MV-4-11 (cell line): ENCODE results near the gene ATP8A2.
"Not testable (repeated sequence)": the region's sequence is repeated elsewhere in the genome, so short reads cannot be mapped to it uniquely, and the experiment has no call there.

Experiments
- DNase-seq: peaks from one replicate; lab custom pipeline; 2025; lab: John Stamatoyannopoulos, UW

ATP8A2 gene

DNA sequence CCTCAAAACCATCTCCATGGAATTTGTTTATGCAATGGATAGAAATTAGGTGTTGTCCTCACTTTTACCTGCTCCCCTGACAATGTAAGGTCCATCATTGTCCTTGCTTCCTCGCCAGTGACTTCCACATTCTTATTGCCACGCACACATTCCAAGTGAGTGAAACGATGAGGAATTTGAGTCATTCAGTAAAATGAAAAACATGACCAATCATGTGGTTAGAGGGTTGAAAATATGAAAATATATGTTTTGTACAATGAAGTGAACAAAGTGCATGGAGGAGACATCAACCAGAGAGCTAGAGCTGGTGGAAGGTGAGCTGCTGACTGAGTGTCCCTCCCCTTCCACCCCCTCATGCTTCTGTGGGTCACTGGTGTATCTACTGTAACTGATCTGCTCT, 91.7 kb downstream of the ATP8A2 start:
- DNase-seq = no peak

DNA sequence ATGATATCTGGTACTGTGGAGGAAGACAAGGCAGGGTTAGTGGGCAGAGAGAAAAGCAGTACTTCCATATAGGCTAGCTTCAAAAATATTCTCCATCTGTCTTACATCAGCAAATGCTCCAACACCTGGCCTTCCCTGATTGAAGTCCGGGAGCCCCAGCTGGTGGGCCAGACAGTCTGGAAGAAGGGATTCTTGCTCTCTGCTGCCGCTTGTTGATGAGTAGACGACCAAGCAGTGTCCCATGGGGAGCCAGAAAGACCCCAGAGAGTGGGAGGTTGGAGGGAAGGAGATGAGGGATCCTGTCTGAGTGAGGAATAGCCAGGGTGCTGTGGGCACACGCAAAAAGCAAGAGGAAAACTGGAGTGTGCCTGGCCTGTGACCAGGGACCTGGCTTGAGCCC, 95.1 kb downstream of the ATP8A2 start:
- DNase-seq = no peak

DNA sequence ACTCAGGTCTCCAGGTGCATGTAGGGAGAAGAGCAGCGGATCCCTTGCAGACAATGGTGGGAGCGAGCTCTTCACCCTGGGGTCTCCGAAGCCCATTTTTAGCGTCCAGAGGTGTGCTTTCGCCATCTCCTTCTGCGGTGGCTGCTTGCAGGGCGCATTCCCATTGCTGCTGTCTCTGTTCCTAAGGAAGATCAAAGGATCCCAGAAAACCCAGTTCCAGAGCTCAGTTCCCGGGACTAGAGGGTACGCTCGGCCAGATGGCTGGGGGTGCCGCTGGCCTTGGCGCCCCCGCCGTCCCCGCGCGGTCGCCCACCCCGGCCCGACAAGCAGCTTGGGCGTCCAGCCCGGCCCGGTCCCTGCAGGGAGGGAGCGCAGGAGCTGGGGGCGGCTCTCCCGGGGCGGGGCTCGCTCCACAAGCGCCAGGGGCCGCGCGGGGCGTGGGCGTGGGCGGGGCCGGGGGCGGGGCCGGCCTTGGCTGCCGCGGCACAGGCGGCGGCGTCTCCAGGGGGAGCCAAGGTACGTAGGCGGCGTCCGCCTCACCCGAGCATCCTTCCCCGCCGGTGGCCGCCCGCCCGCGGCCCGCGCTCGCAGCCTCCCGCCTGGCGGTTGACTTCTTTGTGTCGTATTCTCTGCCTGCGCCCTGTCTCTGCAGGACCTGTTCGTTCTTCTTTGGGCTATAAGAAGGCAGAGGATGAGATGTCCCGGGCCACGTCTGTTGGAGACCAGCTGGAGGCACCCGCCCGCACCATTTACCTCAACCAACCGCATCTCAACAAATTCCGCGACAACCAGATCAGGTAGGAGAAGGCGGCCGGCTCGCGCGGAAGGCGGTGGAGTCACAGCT, 96.8 kb downstream of the ATP8A2 start:
- DNase-seq = no peak

DNA sequence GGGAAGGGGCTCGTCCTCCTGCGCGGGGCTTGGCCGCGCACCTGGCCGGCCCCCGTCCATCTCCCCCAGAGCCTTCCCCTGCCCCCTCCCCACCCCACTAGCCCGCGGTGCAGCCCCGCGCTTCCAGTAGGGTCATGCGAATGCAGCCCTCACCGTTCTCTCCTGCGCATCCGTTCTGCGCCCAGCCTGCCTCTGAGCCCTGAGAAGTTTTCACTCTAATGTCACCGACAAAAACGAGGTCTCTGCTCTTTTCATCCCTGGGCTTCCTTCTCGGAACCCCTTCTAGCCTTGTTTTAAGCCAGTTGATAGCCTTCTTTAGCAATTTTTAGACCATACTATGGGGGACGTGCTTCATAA, 97.4 kb downstream of the ATP8A2 start:
- no peak for DNase-seq

DNA sequence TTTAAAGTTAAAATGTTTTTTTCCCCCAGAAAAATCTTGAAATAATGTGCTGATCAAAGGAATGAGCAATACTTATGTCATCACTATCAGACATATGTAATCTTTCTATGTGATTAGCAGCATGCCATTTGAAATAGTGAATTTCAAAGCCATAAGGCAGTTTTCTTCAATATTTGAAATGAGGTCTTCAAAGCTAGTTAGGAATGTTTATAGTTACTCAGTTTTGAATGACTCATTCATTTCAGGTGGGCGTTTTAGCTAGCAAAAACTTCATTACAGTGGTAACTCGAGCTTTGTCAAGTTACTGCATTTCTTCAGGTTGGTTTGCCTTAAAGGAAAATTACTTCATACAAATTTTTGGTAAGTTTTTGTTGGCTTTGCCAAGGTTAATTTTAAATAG, 102.1 kb downstream of the ATP8A2 start:
- no peak for DNase-seq

DNA sequence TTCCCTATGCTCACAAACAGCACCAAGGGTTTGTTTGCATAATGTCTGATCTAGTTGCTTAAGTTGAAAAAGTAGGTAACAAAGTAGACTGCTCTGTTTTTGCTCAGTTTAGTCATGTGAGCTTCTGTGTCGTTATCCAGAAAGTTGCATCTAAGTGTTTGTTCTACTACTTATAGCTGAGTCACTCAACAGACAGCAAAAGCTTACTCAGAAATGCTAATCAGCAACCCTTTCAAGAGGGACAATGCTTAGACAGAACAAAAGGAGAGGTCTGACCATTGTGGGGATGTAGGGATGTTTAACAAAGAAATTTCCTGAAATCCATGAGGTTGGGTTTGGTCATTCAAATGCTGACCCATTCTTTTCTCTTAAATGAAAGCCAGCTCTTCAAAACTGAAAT, 106.4 kb downstream of the ATP8A2 start:
- DNase-seq = no peak

DNA sequence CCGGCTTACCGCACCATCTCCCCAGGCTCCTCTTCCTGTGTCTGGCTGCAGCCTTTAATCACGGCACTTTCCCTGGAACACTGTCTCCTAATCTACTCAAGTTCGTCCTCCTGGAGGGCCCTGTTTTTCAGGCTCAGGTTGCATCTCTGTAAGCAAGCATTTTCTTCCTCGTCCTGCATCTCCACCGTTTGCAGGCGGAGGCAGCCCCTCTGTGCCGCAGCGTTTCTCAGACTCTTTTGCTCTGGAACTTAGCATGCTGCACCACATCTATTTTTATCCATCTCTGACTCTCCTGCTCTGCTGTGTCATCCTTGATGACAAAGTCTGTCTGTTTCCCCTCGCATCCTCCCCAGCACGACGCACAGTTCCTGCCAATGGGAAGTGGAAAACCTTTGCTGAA, 117.5 kb downstream of the ATP8A2 start:
- no peak for DNase-seq

DNA sequence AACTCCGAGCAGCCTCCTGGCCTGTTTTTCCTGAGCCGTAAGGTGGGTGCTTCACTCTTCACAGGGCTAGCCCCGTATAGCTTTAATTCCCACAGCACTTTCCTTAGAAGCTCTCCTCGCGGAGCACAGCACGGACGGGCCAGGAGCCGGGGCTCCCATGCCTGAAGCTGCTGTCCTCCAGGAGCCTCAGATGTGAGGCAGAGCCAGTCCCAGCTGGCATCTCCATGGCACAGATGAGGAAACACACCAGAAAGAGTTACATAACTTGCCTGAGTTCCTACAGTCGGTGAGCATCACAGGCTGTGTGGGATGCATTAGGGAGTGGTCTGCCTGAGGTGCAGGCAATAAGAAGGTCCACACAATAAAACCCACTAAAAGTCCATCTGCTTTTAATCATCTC, 118.5 kb downstream of the ATP8A2 start:
- DNase-seq = no peak

DNA sequence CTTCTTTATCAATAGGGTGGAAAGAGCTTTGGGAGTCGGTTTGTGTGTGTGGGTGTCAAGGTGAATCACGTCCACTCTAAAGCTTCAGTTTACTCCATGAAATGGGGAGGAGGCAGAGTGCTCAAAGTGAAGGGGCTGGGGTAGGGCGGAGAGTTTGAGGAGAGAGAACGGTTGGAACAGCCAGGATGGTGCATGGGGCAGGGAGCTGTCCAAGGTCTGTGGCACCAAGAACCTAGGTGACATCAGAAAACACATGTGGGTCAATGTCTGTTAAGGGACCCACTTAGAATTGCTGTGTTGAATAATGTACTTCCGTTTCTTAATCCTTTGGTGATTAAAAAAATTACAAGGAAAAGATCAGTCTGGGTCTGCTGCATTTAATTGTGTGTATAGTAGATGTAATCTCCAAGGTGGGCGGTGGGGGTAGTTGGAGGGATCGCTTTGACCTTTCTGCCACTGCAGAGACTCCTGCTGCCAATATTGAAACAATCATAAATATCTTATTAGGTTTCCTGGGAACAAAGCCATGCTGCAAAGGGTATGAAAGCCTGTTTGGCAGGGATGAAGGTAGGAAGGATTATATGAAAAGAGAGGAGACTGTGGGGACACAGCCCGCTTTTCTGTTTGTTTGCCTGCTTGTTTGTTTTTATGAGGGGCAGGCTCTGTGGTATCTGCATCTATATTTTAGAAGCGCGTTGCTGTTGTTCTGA, 122.3 kb downstream of the ATP8A2 start:
- DNase-seq = no peak

DNA sequence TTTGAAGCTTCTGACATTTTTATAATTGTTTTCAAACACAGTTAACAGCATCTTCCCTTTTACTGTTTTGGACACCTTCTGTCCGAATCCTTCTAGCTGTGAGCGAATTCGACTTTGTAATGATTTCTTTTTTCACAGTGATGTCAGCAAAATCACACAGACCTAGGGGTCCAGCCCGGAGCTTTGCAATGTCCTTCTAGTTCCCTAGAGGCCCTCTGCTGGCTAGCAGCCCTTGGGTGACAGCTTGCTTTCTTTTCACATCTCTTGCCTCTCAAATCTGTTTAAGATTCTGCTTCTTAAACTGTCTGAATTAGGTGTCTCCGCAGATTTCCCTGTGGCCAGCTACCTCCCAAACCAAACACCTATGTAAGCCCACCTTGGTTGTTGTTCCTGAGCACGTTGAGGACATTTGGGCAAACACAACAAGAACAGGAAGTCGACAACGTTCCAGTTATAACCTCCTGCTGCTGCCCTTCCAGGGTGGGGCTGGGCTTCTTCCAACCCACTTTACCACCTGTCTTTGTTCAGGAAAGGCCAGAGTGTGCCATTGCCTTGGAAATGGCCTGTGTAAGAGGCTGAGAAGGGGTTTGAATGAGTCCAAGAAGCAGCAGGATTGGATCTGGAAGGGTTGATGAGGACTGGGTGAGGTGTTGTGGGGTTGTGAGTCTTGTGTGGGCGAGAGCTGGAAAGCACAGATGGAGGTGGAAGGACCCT, 123.1 kb downstream of the ATP8A2 start:
- DNase-seq = no peak

DNA sequence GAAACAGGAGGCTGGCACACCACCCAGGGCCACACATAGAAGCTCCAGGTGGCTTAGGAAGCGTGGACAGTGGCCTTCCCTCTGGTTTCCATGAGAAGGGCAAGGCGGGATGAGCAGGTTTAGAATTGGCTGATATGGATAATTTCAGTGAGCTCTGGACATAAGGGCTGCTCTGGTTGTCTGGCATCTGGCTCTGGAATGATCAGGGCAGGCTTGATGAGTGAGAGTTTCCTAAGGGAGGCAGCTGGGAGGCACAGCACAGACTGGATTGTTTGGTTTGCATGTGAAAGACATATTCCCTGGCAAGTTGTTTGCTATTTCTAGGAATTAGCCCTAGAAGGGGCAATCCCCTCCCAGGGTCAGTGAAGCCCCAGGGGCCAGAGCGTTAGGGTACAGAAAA, 129.5 kb downstream of the ATP8A2 start:
- DNase-seq = no peak

DNA sequence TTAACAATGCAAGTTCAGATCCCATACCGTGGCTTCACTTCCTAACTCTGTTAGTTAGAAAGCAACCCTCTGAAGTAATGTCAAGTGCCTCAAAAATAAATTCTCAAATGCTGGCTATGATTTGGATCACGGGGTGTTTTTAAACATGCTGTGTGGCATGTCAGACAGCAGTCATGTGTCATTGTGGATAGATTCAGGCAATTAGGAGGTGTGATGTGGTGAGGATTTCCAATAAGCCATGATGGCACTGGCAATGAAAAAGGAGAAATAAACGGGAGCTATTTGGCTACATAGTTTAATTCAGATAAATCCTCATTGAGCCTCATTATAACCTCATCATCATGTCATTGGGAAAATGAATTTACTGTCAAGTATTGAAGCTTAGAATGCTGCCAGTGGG, 130.3 kb downstream of the ATP8A2 start:
- DNase-seq = no peak

DNA sequence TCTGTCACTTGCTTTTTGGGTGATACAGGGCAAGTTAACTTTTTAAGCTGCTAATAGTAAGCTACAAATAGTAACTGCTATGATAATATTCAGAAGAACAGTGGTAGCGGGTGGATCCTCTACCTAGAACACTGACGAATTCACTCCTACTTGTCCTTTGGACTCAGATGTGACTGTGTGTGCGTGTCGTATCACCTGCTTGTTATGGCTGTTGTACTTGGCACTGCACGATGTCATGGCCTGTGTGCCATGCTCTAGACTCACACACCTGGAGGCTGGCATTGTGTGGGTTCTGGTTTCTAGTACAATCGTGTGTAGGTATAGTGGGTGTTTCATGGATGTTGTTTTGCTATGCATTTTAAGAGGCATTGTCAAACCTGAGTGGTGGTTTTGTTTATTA, 130.8 kb downstream of the ATP8A2 start:
- no peak for DNase-seq

DNA sequence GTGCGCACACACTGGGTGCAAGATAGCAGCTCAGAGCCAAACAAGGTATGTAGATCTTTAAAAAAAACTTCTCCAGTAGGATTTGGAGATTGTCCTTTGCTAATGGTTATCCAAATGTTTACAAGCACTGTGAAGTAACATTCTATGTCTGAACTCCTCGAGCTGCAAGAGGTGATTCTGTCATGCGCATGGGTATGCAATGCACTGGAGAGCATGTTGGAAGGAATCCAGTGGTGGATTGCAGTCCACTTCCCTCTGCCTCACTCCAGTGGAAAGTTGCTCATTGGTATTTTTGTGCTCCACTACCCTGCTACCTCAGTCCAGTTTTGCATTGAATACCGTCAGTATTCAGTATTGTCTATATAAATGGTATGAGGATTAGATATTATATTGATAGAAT, 132.1 kb downstream of the ATP8A2 start:
- no peak for DNase-seq

DNA sequence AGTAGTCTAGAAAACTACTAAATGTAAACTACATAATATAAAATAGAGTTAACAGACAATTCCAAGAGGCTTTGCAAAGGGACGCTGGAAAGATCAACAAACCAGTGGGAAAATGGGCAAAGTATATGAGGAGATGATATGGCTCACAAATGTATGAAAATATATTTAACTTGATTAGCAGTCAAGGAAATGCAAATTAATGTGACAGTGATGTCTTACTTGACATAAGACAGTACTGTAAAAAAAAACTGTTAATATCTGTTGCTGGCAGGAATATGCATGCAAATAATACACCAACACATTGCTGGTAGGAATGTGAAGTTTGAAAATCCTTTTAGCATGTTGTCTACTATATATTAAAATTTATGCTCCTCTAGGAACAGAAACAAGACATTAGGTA, 136.1 kb downstream of the ATP8A2 start:
- no peak for DNase-seq

DNA sequence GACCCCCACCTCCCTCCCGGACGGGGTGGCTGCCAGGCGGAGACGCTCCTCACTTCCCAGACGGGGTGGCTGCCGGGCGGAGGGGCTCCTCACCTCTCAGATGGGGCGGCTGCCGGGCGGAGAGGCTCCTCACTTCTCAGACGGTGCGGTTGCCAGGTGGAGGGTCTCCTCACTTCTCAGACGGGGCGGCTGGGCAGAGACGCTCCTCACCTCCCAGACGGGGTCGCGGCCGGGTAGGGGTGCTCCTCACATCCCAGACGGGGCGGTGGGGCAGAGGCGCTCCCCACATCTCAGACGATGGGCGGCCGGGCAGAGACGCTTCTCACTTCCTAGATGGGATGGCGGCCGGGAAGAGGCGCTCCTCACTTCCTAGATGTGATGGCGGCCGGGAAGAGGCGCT, 141.3 kb downstream of the ATP8A2 start:
- not testable (repeated sequence) for DNase-seq

DNA sequence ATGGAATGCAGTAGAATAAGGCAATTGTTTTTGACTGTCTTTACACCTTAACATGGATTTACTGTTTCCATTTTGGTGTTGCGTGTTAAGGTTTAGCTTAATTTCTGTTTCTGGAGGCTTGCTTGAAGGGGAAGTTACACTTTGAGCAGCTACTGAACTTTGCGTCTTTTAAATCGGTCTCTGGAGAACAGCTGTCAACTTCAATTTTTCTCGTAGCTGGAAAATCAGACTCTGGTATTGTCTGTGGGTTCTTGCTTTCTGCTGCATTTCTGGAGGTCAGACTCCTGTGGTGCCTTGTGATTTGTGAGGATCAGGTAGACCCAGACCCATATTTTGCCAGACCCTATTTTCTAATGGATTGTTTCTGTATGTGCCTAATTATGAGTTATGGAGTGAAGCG, 146.7 kb downstream of the ATP8A2 start:
- DNase-seq = no peak

DNA sequence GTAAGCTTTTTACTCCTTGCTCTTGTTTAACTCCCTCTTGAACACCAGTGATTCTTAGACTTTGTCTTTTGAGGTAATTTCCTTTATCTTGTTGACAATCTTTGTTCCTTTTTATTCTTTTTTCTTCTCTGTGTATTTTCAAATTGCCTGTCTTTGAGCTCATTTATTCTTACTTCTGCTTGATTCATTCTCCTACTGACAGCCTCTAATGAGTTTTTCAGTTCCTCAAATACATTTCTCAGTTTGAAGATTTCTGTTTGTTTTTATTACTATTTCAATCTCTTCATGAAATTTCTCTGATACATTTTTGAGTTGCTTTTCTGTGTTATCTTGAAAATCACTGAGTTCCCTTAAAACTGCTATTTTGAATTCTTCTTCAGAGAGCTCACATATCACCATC, 154.1 kb downstream of the ATP8A2 start:
- peak; percentile 46 for DNase-seq

DNA sequence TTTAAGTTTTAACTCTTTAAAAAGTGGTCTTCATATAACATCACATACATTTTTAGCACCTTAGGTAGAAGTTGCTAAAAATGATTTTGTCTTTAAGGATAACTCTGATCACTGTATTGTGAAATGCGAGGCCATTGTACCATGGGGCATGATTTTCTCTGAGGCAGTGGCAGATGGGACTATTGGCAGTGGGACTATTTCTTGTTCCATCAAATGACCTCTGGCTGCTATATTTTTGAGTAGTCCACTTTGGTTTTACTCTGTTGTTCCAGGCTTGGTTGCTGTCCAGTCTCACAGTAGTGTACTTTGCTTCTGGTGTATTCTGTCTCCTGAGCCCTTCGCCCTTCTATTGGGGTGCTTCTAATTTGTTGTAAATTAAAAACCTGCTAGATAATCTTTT, 156.5 kb downstream of the ATP8A2 start:
- DNase-seq = no peak

DNA sequence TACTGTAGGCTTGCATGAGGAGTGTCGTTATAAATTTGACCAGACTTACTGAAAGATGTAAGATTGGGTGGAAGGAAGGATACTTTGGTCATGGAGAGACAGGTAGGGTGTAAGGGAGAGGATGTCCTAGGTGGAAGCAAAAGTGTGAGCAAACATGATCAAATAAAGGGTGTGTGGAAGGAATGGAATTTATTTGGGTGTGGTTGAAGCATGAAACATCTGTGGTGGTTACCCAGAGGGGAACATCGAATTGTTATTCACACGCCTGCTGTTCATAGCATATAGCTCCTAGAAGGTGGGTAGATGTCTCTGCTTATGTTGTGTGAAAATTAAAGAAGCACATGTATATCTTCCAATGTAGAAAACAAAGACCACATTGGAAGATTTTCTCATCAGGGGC, 157.7 kb downstream of the ATP8A2 start:
- DNase-seq = no peak

DNA sequence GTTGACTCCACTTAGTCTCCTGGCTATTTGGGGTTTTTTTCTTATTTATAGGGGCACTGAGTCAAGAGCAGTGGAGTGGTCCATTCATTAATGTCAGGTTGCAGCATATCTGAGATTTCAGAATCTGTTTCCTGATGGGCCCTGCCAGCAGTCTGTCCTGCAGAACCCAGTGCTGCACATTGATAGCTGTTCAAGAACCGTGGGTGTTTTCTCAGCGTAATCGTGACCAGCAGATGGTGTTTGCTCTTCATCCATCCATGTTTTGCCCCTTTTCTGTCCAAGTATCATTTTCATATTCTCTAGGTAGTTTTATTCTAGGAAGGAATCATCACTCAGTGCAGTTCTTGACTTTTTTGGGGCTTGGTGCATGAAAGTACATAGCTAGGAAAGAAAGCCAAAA, 166.5 kb downstream of the ATP8A2 start:
- DNase-seq = no peak

DNA sequence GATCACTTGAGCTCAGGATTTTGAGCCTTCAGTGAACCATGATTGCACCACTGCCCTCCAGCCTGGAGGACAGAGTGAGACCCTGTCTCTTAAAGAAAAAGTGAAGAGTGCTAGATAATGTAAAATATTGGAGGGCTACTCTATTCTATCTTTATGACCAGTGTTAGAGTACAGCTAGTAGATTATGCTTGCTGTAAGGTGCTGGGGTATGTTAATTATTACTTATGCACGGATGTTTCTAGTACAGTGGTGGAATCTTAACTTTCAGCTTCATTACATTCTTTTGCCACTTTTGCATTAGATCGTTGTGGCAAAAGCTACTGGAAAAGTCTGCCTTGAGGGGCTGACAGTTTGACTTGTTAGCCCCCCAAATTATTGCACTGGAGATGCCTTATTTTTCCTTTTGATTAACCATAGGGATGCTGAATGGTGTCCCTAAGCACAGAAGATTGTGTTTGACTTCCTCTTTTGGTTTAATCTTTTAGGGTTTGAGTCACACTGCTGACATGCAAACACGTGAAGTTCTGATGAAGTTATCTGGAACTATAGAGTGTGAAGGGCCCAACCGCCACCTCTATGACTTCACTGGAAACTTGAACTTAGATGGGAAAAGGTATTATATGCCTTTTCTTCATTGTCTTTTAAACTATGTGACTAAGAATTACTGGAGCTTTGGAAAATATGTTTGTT, 169.8 kb downstream of the ATP8A2 start:
- peak; percentile 32 for DNase-seq

DNA sequence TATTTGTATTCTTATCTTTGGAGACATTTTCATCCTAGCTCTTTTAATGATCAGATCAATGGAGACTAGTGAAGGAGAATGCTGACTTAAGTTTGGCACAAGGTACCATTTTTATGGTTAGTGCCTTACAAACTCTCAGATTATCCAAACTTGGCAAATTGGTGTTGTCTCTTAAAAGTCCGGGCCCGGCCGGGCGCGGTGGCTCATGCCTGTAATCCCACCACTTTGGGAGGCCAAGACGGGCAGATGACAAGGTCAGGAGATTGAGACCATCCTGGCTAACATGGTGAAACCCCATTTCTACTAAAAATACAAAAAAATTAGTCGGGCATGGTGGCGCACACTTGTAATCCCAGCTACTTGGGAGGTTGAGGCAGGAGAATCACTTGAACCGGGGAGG, 177.2 kb downstream of the ATP8A2 start:
- not testable (repeated sequence) for DNase-seq
